GM23338 (cell line): ENCODE data around the gene PUM2. TPM values are rescaled to one million over a fixed set of nuclear protein-coding genes. Genes with fewer than 3 reads are reported as not detected.

Experiments used
- ATAC-seq: fragments of 200-7000 bp; cut with Tn5 transposase; 3 replicates; pipeline ENCODE4 v1.9.1; 2020
- DNase-seq: peaks from one replicate; pipeline ENCODE4 v3.0.0-alpha.2; 2015; ENCODE audit warnings: low spot score
- H2AFZ ChIP-seq: fragments of 200-600 bp; sonication (generic); 2 replicates; pipeline ENCODE4 v1.8.0; 2016; ENCODE audit warnings: antibody characterized with exemption, mild to moderate bottlenecking, moderate library complexity
- H3F3A ChIP-seq: fragments of 200-600 bp; sonication (generic); replicated peaks from 2 replicates; pipeline ENCODE4 v1.8.0; 2017; ENCODE audit warnings: antibody characterized with exemption, mixed run types, low read depth
- H3K27ac ChIP-seq: fragments of 200-600 bp; sonication (generic); 2 replicates; pipeline ENCODE4 v1.6.1; 2016; ENCODE audit warnings: low read depth
- H3K27me3 ChIP-seq: fragments of 200-600 bp; sonication (generic); 2 replicates; pipeline ENCODE4 v1.8.0; 2016; ENCODE audit warnings: mild to moderate bottlenecking, mixed run types, moderate library complexity; ENCODE audit not compliant: insufficient read depth
- H3K36me3 ChIP-seq: fragments of 200-600 bp; sonication (generic); 2 replicates; pipeline ENCODE4 v1.8.0; 2016; ENCODE audit warnings: mild to moderate bottlenecking; ENCODE audit not compliant: insufficient read depth
- H3K4me1 ChIP-seq: fragments of 200-600 bp; sonication (generic); 2 replicates; pipeline ENCODE4 v1.8.0; 2016; ENCODE audit warnings: mild to moderate bottlenecking, moderate library complexity; ENCODE audit not compliant: insufficient read depth
- H3K4me2 ChIP-seq: fragments of 200-600 bp; sonication (generic); 2 replicates; pipeline ENCODE4 v1.7.1; 2017; ENCODE audit warnings: mixed run types
- H3K4me3 ChIP-seq: fragments of 200-600 bp; sonication (generic); 2 replicates; pipeline ENCODE4 v1.6.1; 2016; ENCODE audit warnings: mixed run types
- H3K79me2 ChIP-seq: fragments of 200-600 bp; sonication (generic); replicated peaks from 2 replicates; pipeline ENCODE4 v1.8.0; 2017; ENCODE audit warnings: mild to moderate bottlenecking; ENCODE audit not compliant: insufficient read depth
- H3K9me2 ChIP-seq: fragments of 200-600 bp; sonication (generic); 2 replicates; pipeline ENCODE4 v1.8.0; 2017; ENCODE audit not compliant: insufficient read depth
- H4K20me1 ChIP-seq: fragments of 200-600 bp; sonication (generic); replicated peaks from 2 replicates; pipeline ENCODE4 v1.8.0; 2017; ENCODE audit warnings: mild to moderate bottlenecking; ENCODE audit not compliant: insufficient read depth
- H3K27ac Mint-ChIP-seq: 2 replicates; pipeline ENCODE4 v1.8.0; 2020; ENCODE audit warnings: inconsistent platforms, mild to moderate bottlenecking, moderate library complexity, mixed read lengths
- H3K27me3 Mint-ChIP-seq: 3 replicates; pipeline ENCODE4 v1.8.0; 2022; ENCODE audit warnings: low read depth, mild to moderate bottlenecking, moderate library complexity, mixed read lengths, inconsistent platforms; ENCODE audit not compliant: insufficient read depth, poor library complexity
- H3K36me3 Mint-ChIP-seq: 3 replicates; pipeline ENCODE4 v1.8.0; 2021; ENCODE audit warnings: low read depth, mild to moderate bottlenecking, inconsistent platforms, moderate library complexity, mixed read lengths
- H3K4me1 Mint-ChIP-seq: 3 replicates; pipeline ENCODE4 v1.8.0; 2020; ENCODE audit warnings: mild to moderate bottlenecking, inconsistent platforms, mixed read lengths
- H3K4me3 Mint-ChIP-seq: 3 replicates; pipeline ENCODE4 v1.8.0; 2021; ENCODE audit warnings: moderate library complexity, mild to moderate bottlenecking, inconsistent platforms, mixed read lengths
- H3K9me3 Mint-ChIP-seq: 3 replicates; pipeline ENCODE4 v1.8.0; 2020; ENCODE audit warnings: moderate library complexity, mild to moderate bottlenecking, inconsistent platforms, mixed read lengths
- CREB1 ChIP-seq: fragments of 250-450 bp; sonication (Bioruptor Pico); IDR thresholded peaks from 2 replicates; pipeline ENCODE4 v1.5.0; 2020; ENCODE audit warnings: low read depth, mild to moderate bottlenecking, moderate library complexity
- ETS1 ChIP-seq: IDR thresholded peaks from 2 replicates; pipeline ENCODE4 v1.6.1; 2016; ENCODE audit warnings: antibody characterized with exemption
- EZH2 ChIP-seq: fragments of 200-600 bp; sonication (generic); IDR thresholded peaks from one replicate; pipeline ENCODE4 v1.8.0; 2017; ENCODE audit warnings: antibody characterized with exemption, mild to moderate bottlenecking, low read depth; ENCODE audit not compliant: unreplicated experiment
- EZH2phosphoT487 ChIP-seq: fragments of 200-600 bp; sonication (generic); IDR thresholded peaks from one replicate; pipeline ENCODE4 v1.8.1; 2018; ENCODE audit warnings: antibody characterized with exemption; ENCODE audit not compliant: unreplicated experiment
- JUNB ChIP-seq: IDR thresholded peaks from one replicate; pipeline ENCODE4 v1.6.1; 2016; ENCODE audit warnings: antibody characterized with exemption; ENCODE audit not compliant: unreplicated experiment
- POLR2AphosphoS5 ChIP-seq: IDR thresholded peaks from 2 replicates; pipeline ENCODE4 v1.6.1; 2016; ENCODE audit warnings: antibody characterized with exemption, low read depth
- REST ChIP-seq: IDR thresholded peaks from one replicate; pipeline ENCODE4 v1.6.1; 2018; ENCODE audit warnings: antibody characterized with exemption; ENCODE audit not compliant: unreplicated experiment
- ZNF331 ChIP-seq: fragments of 250-450 bp; sonication (Bioruptor Pico); IDR thresholded peaks from 2 replicates; pipeline ENCODE4 v1.5.0; 2020; ENCODE audit warnings: low read depth, mild to moderate bottlenecking, moderate library complexity
- ZNF462 ChIP-seq: fragments of 250-450 bp; sonication (Bioruptor Pico); IDR thresholded peaks from 2 replicates; pipeline ENCODE4 v1.5.0; 2020; ENCODE audit warnings: mild to moderate bottlenecking, moderate library complexity
- polyA plus RNA-seq: library from polyadenylated mRNA; unstranded; fragments of >200 nt; fragmentation: Nextera tagmentation; extraction: Ambion mirVana; gene quantifications from 2 replicates; pipeline ENCODE4 v1.2.1, GENCODE V29; 2016
- total RNA-seq: library from RNA; depleted of rRNA; stranded (reverse); fragments of >200 nt; shearing (Covaris generic); gene quantifications from 2 replicates; pipeline ENCODE4 v1.2.3, GENCODE V29; 2014

PUM2 gene
- total and polyA plus RNA-seq, 2 experiments from 2014 or later: 29.9 to 94.1 TPM

- TF ChIP-seq REST: no peak
- TF ChIP-seq ETS1: no peak
- no peak for TF ChIP-seq JUNB
- no peak for TF ChIP-seq EZH2phosphoT487
- TF ChIP-seq ZNF331: no peak
Measured at GRCh38 chr2:20230114-20230425, 120.6 kb downstream of the PUM2 start (continued).

GRCh38 chr2:20229322-20230113 is 121.1 kb downstream of the PUM2 start:
- ATAC-seq: no peak
- TF ChIP-seq ZNF462 (CRISPR knock-in tag): no peak
- no peak for TF ChIP-seq POLR2AphosphoS5
- no peak for TF ChIP-seq JUNB
- TF ChIP-seq CREB1 (CRISPR knock-in tag): no peak
- TF ChIP-seq EZH2: no peak
- TF ChIP-seq REST: no peak
- no peak for TF ChIP-seq ZNF331

More at GRCh38 chr2:20229322-20230113, 121.1 kb downstream of the PUM2 start:
- H3K27me3 ChIP-seq: peaks cover 5% of the 10 kb centered on the region; the same call in 1 of the 2 replicates
- H3K4me1 ChIP-seq: peaks cover 17% of the 10 kb centered on the region; the same call in 1 of the 2 replicates
- H3K27me3 Mint-ChIP-seq: peaks cover 28% of the 10 kb centered on the region
- H3K36me3 Mint-ChIP-seq: no peaks in the 10 kb centered on the region; the same call in 2 of the 3 replicates
- peaks cover 14% of the 10 kb centered on the region for H3F3A ChIP-seq
- no peaks in the 10 kb centered on the region for H3K9me2 ChIP-seq
- no peak overlapping the region for H2AFZ ChIP-seq
- H3K9me3 Mint-ChIP-seq: peaks cover 3% of the 10 kb centered on the region; the same call in 1 of the 3 replicates
- H3K36me3 ChIP-seq: no peaks in the 10 kb centered on the region
- no peak overlapping the region for H3K27ac Mint-ChIP-seq
- H3K4me1 Mint-ChIP-seq: peaks cover 22% of the 10 kb centered on the region
- H3K4me2 ChIP-seq: no peak overlapping the region
- H3K4me3 ChIP-seq: no peak overlapping the region
- H4K20me1 ChIP-seq: no peaks in the 10 kb centered on the region; the same call in 1 of the 2 replicates
- no peak overlapping the region for H3K27ac ChIP-seq
- H3K4me3 Mint-ChIP-seq: no peak overlapping the region
- no peaks in the 10 kb centered on the region for H3K79me2 ChIP-seq
- DNase-seq: no peak
